D721Med (cell line): ENCODE data around the gene MIB2.

Experiments used
- DNase-seq: peaks from one replicate; pipeline ENCODE4 v3.0.0; 2011; ENCODE audit warnings: low spot score; ENCODE audit not compliant: insufficient read length
- FAIRE-seq: peaks from 2 replicates; lab custom pipeline; 2011; peaks lifted over from hg19 to GRCh38; lab: Jason Lieb, UNC
- CTCF ChIP-seq: IDR thresholded peaks from 2 replicates; pipeline ENCODE4 v1.5.1; 2012; ENCODE audit warnings: mild to moderate bottlenecking, control low read depth; ENCODE audit not compliant: insufficient read depth; ENCODE audit errors: missing control alignments

The MIB2 gene

GRCh38 chr1:1599030-1599934, 16.0 kb upstream of the MIB2 start:
- FAIRE-seq: no peak
- no peak for DNase-seq

GRCh38 chr1:1599935-1600860, 15.1 kb upstream of the MIB2 start, which contains the start of gene FNDC10:
FNDC10 (minus strand) TSS chr1:1600135; CDS start chr1:1600015, 120 bp downstream.
- TF ChIP-seq CTCF: no peak
- no peak for FAIRE-seq
- peak; percentile 45 for DNase-seq

More at GRCh38 chr1:1599030-1599934, 16.0 kb upstream of the MIB2 start:
- TF ChIP-seq CTCF: peak; percentile 25

GRCh38 chr1:1600861-1601563, 14.3 kb upstream of the MIB2 start:
- DNase-seq (no peak), FAIRE-seq (no peak)
- TF ChIP-seq CTCF: no peak

- DNase-seq: no peak
- TF ChIP-seq CTCF: no peak
- no peak for FAIRE-seq
Measured at GRCh38 chr1:1601564-1602303, 13.6 kb upstream of the MIB2 start.

- FAIRE-seq (no peak), DNase-seq (no peak)
- no peak for TF ChIP-seq CTCF
Measured at GRCh38 chr1:1602304-1602967, 12.9 kb upstream of the MIB2 start.
